HG03060 (cell line): ENCODE measurements around the gene ZDHHC6.
A peak's percentile ranks its signal among the peaks of the same experiment; 100 is the strongest.
"Not testable (repeated sequence)": the region's sequence is repeated elsewhere in the genome, so short reads cannot be mapped to it uniquely, and the experiment has no call there.

Experiments used
- ATAC-seq: cut with Tn5 transposase; IDR thresholded peaks from one replicate; pipeline ENCODE4 v1.9.1; 2021; ENCODE audit warnings: low read depth, moderate number of reproducible peaks; ENCODE audit not compliant: unreplicated experiment

ZDHHC6 gene

GRCh38 chr10:112393827-112394226, 52.9 kb downstream of the ZDHHC6 start:
- no peak for ATAC-seq

GRCh38 chr10:112393341-112393740, 53.4 kb downstream of the ZDHHC6 start:
- ATAC-seq = no peak

- no peak for ATAC-seq
Measured at GRCh38 chr10:112390125-112390703, 56.5 kb downstream of the ZDHHC6 start.

- peak; percentile 50 for ATAC-seq
Measured at GRCh38 chr10:112389271-112389822, 57.4 kb downstream of the ZDHHC6 start.

- no peak for ATAC-seq
Measured at GRCh38 chr10:112388548-112388947, 58.2 kb downstream of the ZDHHC6 start.

GRCh38 chr10:112388056-112388455, 58.7 kb downstream of the ZDHHC6 start:
- ATAC-seq = not testable (repeated sequence)

GRCh38 chr10:112385201-112385600, 61.5 kb downstream of the ZDHHC6 start:
- no peak for ATAC-seq

- no peak for ATAC-seq
Measured at GRCh38 chr10:112384141-112384540, 62.6 kb downstream of the ZDHHC6 start.

GRCh38 chr10:112383325-112383724, 63.4 kb downstream of the ZDHHC6 start:
- no peak for ATAC-seq

GRCh38 chr10:112382515-112383235, 64.0 kb downstream of the ZDHHC6 start:
- ATAC-seq = no peak
